H9 (cell line): ENCODE measurements around the gene RAB1A. TPM values are rescaled to one million over a fixed set of nuclear protein-coding genes. Genes with fewer than 3 reads are reported as not detected.

Experiments used
- DNase-seq: peaks from one replicate; pipeline ENCODE4 v3.0.0-alpha.2; 2017
- H2AFZ ChIP-seq: one replicate; pipeline ENCODE4 v1.6.1; 2013; ENCODE audit warnings: mild to moderate bottlenecking, low read length, control low read depth, moderate library complexity
- H2AK5ac ChIP-seq: 2 replicates; pipeline ENCODE4 v1.6.1; 2013; ENCODE audit warnings: low read length, control low read depth, mixed read lengths; ENCODE audit not compliant: insufficient read length
- H2BK120ac ChIP-seq: one replicate; pipeline ENCODE4 v1.6.1; 2013; ENCODE audit warnings: low read depth, mild to moderate bottlenecking, low read length, control low read depth, inconsistent platforms; ENCODE audit not compliant: poor library complexity, severe bottlenecking
- H2BK12ac ChIP-seq: 2 replicates; pipeline ENCODE4 v1.6.1; 2013; ENCODE audit warnings: low read length, control low read depth, mixed read lengths, low read depth; ENCODE audit not compliant: insufficient read length
- H2BK15ac ChIP-seq: 2 replicates; pipeline ENCODE4 v1.6.1; 2013; ENCODE audit warnings: low read depth, low read length, control low read depth
- H2BK20ac ChIP-seq: one replicate; pipeline ENCODE4 v1.6.1; 2013; ENCODE audit warnings: low read depth, mild to moderate bottlenecking, low read length, control low read depth, inconsistent platforms; ENCODE audit not compliant: poor library complexity, severe bottlenecking
- H2BK5ac ChIP-seq: 2 replicates; pipeline ENCODE4 v1.6.1; 2013; ENCODE audit warnings: low read length, control low read depth, mixed read lengths; ENCODE audit not compliant: insufficient read length
- H3K14ac ChIP-seq: 2 replicates; pipeline ENCODE4 v1.6.1; 2013; ENCODE audit warnings: low read length, control low read depth; ENCODE audit not compliant: insufficient read depth
- H3K18ac ChIP-seq: 2 replicates; pipeline ENCODE4 v1.6.1; 2013; ENCODE audit warnings: low read depth, mild to moderate bottlenecking, mixed read lengths, low read length, control low read depth; ENCODE audit not compliant: insufficient read length
- H3K23ac ChIP-seq: 2 replicates; pipeline ENCODE4 v1.6.1; 2013; ENCODE audit warnings: low read length, control low read depth, mixed read lengths, low read depth; ENCODE audit not compliant: insufficient read length
- H3K23me2 ChIP-seq: 2 replicates; pipeline ENCODE4 v1.6.1; 2013; ENCODE audit warnings: low read depth, mild to moderate bottlenecking, mixed read lengths, low read length, control low read depth; ENCODE audit not compliant: insufficient read length, poor library complexity, severe bottlenecking
- H3K27ac ChIP-seq: 2 replicates; pipeline ENCODE4 v1.5.1; 2013; ENCODE audit warnings: low read length, control low read depth, mixed read lengths, low read depth; ENCODE audit not compliant: insufficient read length
- H3K27me3 ChIP-seq: 2 replicates; pipeline ENCODE4 v1.6.1; 2013; ENCODE audit warnings: low read length, control low read depth, inconsistent platforms; ENCODE audit not compliant: insufficient read depth
- H3K4ac ChIP-seq: 2 replicates; pipeline ENCODE4 v1.6.1; 2013; ENCODE audit warnings: low read depth, mild to moderate bottlenecking, control low read depth, inconsistent platforms, low read length, moderate library complexity
- H3K4me1 ChIP-seq: 2 replicates; pipeline ENCODE4 v1.6.1; 2013; ENCODE audit warnings: low read length, control low read depth, inconsistent platforms; ENCODE audit not compliant: insufficient read depth
- H3K4me2 ChIP-seq: 2 replicates; pipeline ENCODE4 v1.6.1; 2013; ENCODE audit warnings: low read length, control low read depth, mixed read lengths; ENCODE audit not compliant: insufficient read length, insufficient read depth
- H3K56ac ChIP-seq: 2 replicates; pipeline ENCODE4 v1.6.1; 2013; ENCODE audit warnings: low read depth, mild to moderate bottlenecking, mixed read lengths, low read length, control low read depth; ENCODE audit not compliant: insufficient read length
- H3K79me1 ChIP-seq: 2 replicates; pipeline ENCODE4 v1.6.1; 2013; ENCODE audit warnings: low read depth, mild to moderate bottlenecking, moderate library complexity, low read length, control low read depth, inconsistent platforms; ENCODE audit not compliant: insufficient read depth, poor library complexity, severe bottlenecking
- H3K79me2 ChIP-seq: 2 replicates; pipeline ENCODE4 v1.6.1; 2013; ENCODE audit warnings: low read length, control low read depth, inconsistent platforms; ENCODE audit not compliant: insufficient read depth
- H3K9ac ChIP-seq: 2 replicates; pipeline ENCODE4 v1.6.1; 2013; ENCODE audit warnings: low read length, control low read depth, mixed read lengths; ENCODE audit not compliant: insufficient read length; ENCODE audit errors: extremely low read depth
- H3K9me3 ChIP-seq: one replicate; pipeline ENCODE4 v1.6.1; 2013; ENCODE audit warnings: low read depth, low read length, inconsistent platforms; ENCODE audit not compliant: control insufficient read depth
- H3T11ph ChIP-seq: one replicate; pipeline ENCODE4 v1.6.1; 2013; ENCODE audit warnings: mild to moderate bottlenecking, low read length, control low read depth, inconsistent platforms
- H4K20me1 ChIP-seq: one replicate; pipeline ENCODE4 v1.6.1; 2013; ENCODE audit not compliant: control insufficient read depth, insufficient read length, insufficient read depth
- H4K5ac ChIP-seq: 2 replicates; pipeline ENCODE4 v1.6.1; 2013; ENCODE audit warnings: low read depth, mild to moderate bottlenecking, mixed read lengths, low read length, control low read depth; ENCODE audit not compliant: insufficient read length
- H4K8ac ChIP-seq: replicated peaks from 2 replicates; pipeline ENCODE4 v1.6.1; 2013; ENCODE audit warnings: low read length, control low read depth, mixed read lengths, low read depth; ENCODE audit not compliant: insufficient read length
- H4K91ac ChIP-seq: 2 replicates; pipeline ENCODE4 v1.6.1; 2013; ENCODE audit warnings: low read depth, mild to moderate bottlenecking, moderate library complexity, mixed read lengths, low read length, control low read depth; ENCODE audit not compliant: insufficient read length
- H3K27ac Mint-ChIP-seq, 3 experiments: 2 replicates in 2 of 3; 3 replicates in 1 of 3; pipeline ENCODE4 v1.8.0; 2020 to 2021; ENCODE audit warnings: mixed read lengths in 3 of 3, mild to moderate bottlenecking in 1 of 3, moderate library complexity in 1 of 3
- H3K27me3 Mint-ChIP-seq: 2 replicates; pipeline ENCODE4 v1.8.0; 2021; ENCODE audit warnings: low read depth, mild to moderate bottlenecking, moderate library complexity, mixed read lengths
- H3K36me3 Mint-ChIP-seq, 3 experiments: 2 replicates in 2 of 3; 3 replicates in 1 of 3; pipeline ENCODE4 v1.8.0; 2020 to 2021; ENCODE audit warnings: low read depth in 3 of 3, mixed read lengths in 3 of 3; ENCODE audit not compliant: insufficient read depth in 1 of 3
- H3K4me1 Mint-ChIP-seq, 2 experiments: 2 replicates each; pipeline ENCODE4 v1.8.0; 2020; ENCODE audit warnings: mixed read lengths in 2 of 2
- H3K4me3 Mint-ChIP-seq, 2 experiments: 2 replicates in 1 of 2; 3 replicates in 1 of 2; pipeline ENCODE4 v1.8.0; 2020 to 2021; ENCODE audit warnings: mild to moderate bottlenecking in 2 of 2, mixed read lengths in 2 of 2, moderate library complexity in 1 of 2
- H3K9me3 Mint-ChIP-seq, 2 experiments: 2 replicates in 1 of 2; 3 replicates in 1 of 2; pipeline ENCODE4 v1.8.0; 2020; ENCODE audit warnings: mild to moderate bottlenecking in 2 of 2, mixed read lengths in 2 of 2, moderate library complexity in 1 of 2
- CTCF ChIP-seq: fragments of 200-600 bp; sonication (generic); conservative IDR thresholded peaks from 3 replicates; pipeline ENCODE4 v1.8.0; 2021; ENCODE audit warnings: antibody characterized with exemption, mild to moderate bottlenecking
- WGBS: extraction: QIAGEN DNeasy Blood & Tissue Kit; methylation state at CpG from one replicate; pipeline ENCODE4 v1.1.7; 2013; ENCODE audit warnings: missing lambda C conversion rate, low lambda C conversion rate, mixed read lengths; ENCODE audit not compliant: insufficient read length; ENCODE audit errors: extremely low coverage; 5-methylcytosine and 5-hydroxymethylcytosine counted together
- total RNA-seq: library from RNA; stranded (reverse); gene quantifications from 2 replicates; pipeline ENCODE4 v1.2.1, GENCODE V29; 2021

The RAB1A gene
- total RNA-seq, 1 experiment from 2014 or later = 112 TPM

GRCh38 chr2:65067806-65068553, 61.9 kb downstream of the RAB1A start:
- Histone ChIP-seq H2BK5ac (no peak overlapping the region), H2BK20ac (no peak overlapping the region), H4K20me1 (peaks cover 2% of the 10 kb centered on the region), H4K8ac (no peak overlapping the region), H2BK12ac (no peak overlapping the region), H4K5ac (no peak overlapping the region), H2AK5ac (no peak overlapping the region), H3K9me3 (no peaks in the 10 kb centered on the region), H4K91ac (no peak overlapping the region), H3K9ac (no peak overlapping the region), H3K27ac (no peak overlapping the region), H3K14ac (no peak overlapping the region), H3K56ac (no peak overlapping the region), H3K79me1 (peaks cover under 1% of the 10 kb centered on the region), H2BK120ac (no peak overlapping the region), H3K4me1 (no peaks in the 10 kb centered on the region), H3K18ac (no peak overlapping the region), H3K23me2 (no peaks in the 10 kb centered on the region), H3K23ac (no peak overlapping the region), H3K4ac (no peak overlapping the region), H3T11ph (no peak overlapping the region), H3K4me2 (no peak overlapping the region), H3K27me3 (no peaks in the 10 kb centered on the region), H3K79me2 (peaks cover 6% of the 10 kb centered on the region; the same call in 1 of the 2 replicates), H2BK15ac (no peak overlapping the region), H2AFZ (no peak overlapping the region)
- Mint-ChIP-seq H3K4me1 (peaks cover 7 to 8% of the 10 kb centered on the region in 2 experiments; a peak in 2 of 4 replicates), H3K36me3 (peaks cover 24 to 36% (median 33%) of the 10 kb centered on the region in 3 experiments; a peak in 6 of 7 replicates), H3K27ac (peak overlapping the region in 2 of 3 experiments; percentile 58 to 81; a peak in 4 of 7 replicates), H3K9me3 (no peaks in the 10 kb centered on the region), H3K4me3 (no peak overlapping the region), H3K27me3 (no peaks in the 10 kb centered on the region)
- DNase-seq = no peak
- WGBS = no CpG with 5 or more reads among the region's 14 CpGs
- TF ChIP-seq CTCF = no peak
